Tibial artery (tissue), 4 donors: ENCODE data around the gene TSACC.

Experiments
- DNase-seq, 2 donors: peaks; one replicate each; pipeline ENCODE4 v3.0.0-alpha.2; 2019
- H3K27ac ChIP-seq, 2 donors: fragments of 200-600 bp; sonication (generic) in 1 of 2; 1 replicate in 1 of 2; 2 replicates in 1 of 2; pipeline ENCODE4 v1.5.1; 2018 to 2019; ENCODE audit warnings: mild to moderate bottlenecking in 1 of 2
- H3K27me3 ChIP-seq, 2 donors: fragments of 200-600 bp; sonication (generic) in 1 of 2; one replicate each; pipeline versions ENCODE4 v1.5.1 to v1.6.0; 2016 to 2019
- H3K36me3 ChIP-seq, 3 donors: fragments of 200-600 bp; sonication (generic) in 2 of 3; one replicate each; pipeline ENCODE4 v1.5.1; 2016 to 2019; ENCODE audit warnings: mild to moderate bottlenecking in 2 of 3
- H3K4me1 ChIP-seq, 4 donors: fragments of 200-600 bp; sonication (generic) in 2 of 4; 1 replicate in 3 of 4; 2 replicates in 1 of 4; pipeline ENCODE4 v1.5.1; 2016 to 2019
- H3K4me3 ChIP-seq, 2 donors: fragments of 200-600 bp; sonication (generic) in 1 of 2; 1 replicate in 1 of 2; 2 replicates in 1 of 2; pipeline ENCODE4 v1.5.1; 2018 to 2019; ENCODE audit warnings: mild to moderate bottlenecking in 2 of 2
- H3K9me3 ChIP-seq, 3 donors: fragments of 200-600 bp; sonication (generic) in 1 of 3; one replicate each; pipeline ENCODE4 v1.5.1; 2016 to 2019
- CTCF ChIP-seq, 2 experiments: fragments of 200-600 bp in 1 of 2; fragments of 450-650 bp in 1 of 2; IDR thresholded peaks; one replicate each; pipeline ENCODE4 v1.5.1; 2017 to 2019; ENCODE audit warnings: antibody characterized with exemption in 2 of 2, mild to moderate bottlenecking in 1 of 2, moderate library complexity in 1 of 2
- intact Hi-C: fragments of 100-400 bp; cut with DNase I; formaldehyde crosslinking; loops from one replicate; pipeline ENCODE4 v1.15.0; 2023; ENCODE audit warnings: low total_unique reads

TSACC gene

GRCh38 chr1:156388174-156389137, 50.1 kb downstream of the TSACC start:
- H3K27ac ChIP-seq = no peak overlapping the region
- peaks cover 0 to 9% (median 0%) of the 10 kb centered on the region in 4 donors for H3K4me1 ChIP-seq
- no peak for DNase-seq
- TF ChIP-seq CTCF (IDR thresholded peaks at IDR 0.05) = no peak
- no peaks in the 10 kb centered on the region for H3K9me3 ChIP-seq
- intact Hi-C loops = loop anchor here (5.0 kb wide), 2 partner anchors 219 to 269 kb away; no protein-coding TSS in a partner anchor
- H3K36me3 ChIP-seq = no peaks in the 10 kb centered on the region
- H3K4me3 ChIP-seq = no peak overlapping the region
- peaks cover 0 to 77% of the 10 kb centered on the region in 2 donors for H3K27me3 ChIP-seq

- no peaks in the 10 kb centered on the region for H3K9me3 ChIP-seq
- H3K4me1 ChIP-seq = peaks cover 0 to 9% (median 0%) of the 10 kb centered on the region in 4 donors
- H3K27me3 ChIP-seq = peaks cover 0 to 77% of the 10 kb centered on the region in 2 donors
- DNase-seq = no peak
- no peak overlapping the region for H3K27ac ChIP-seq
- intact Hi-C loops = loop anchor here (5.0 kb wide), 2 partner anchors 218 to 268 kb away; no protein-coding TSS in a partner anchor
- no peak overlapping the region for H3K4me3 ChIP-seq
- TF ChIP-seq CTCF (IDR thresholded peaks at IDR 0.05) = no peak
- no peaks in the 10 kb centered on the region for H3K36me3 ChIP-seq
Observed at GRCh38 chr1:156389311-156389710, 51.0 kb downstream of the TSACC start.

- DNase-seq = no peak
- Histone ChIP-seq H3K4me1 (peaks cover 0 to 9% (median 0%) of the 10 kb centered on the region in 4 donors), H3K36me3 (no peaks in the 10 kb centered on the region), H3K4me3 (no peak overlapping the region), H3K27ac (no peak overlapping the region), H3K9me3 (no peaks in the 10 kb centered on the region), H3K27me3 (peaks cover 0 to 74% of the 10 kb centered on the region in 2 donors)
- no peak for TF ChIP-seq CTCF (IDR thresholded peaks at IDR 0.05)
- intact Hi-C loops = no loop called here
Observed at GRCh38 chr1:156390469-156391365, 52.4 kb downstream of the TSACC start.

- TF ChIP-seq CTCF (IDR thresholded peaks at IDR 0.05) = no peak
- no peak for DNase-seq
- intact Hi-C loops = no loop called here
- H3K36me3 ChIP-seq = no peaks in the 10 kb centered on the region
- peaks cover 0 to 9% (median 0%) of the 10 kb centered on the region in 4 donors for H3K4me1 ChIP-seq
- peaks cover 0 to 68% of the 10 kb centered on the region in 2 donors for H3K27me3 ChIP-seq
- no peaks in the 10 kb centered on the region for H3K9me3 ChIP-seq
- H3K27ac ChIP-seq = no peak overlapping the region
- H3K4me3 ChIP-seq = no peak overlapping the region
Observed at GRCh38 chr1:156391366-156391677, 53.0 kb downstream of the TSACC start.

GRCh38 chr1:156391701-156392100, 53.4 kb downstream of the TSACC start:
- no peak overlapping the region for H3K4me3 ChIP-seq
- no peak for TF ChIP-seq CTCF (IDR thresholded peaks at IDR 0.05)
- peaks cover 0 to 64% of the 10 kb centered on the region in 2 donors for H3K27me3 ChIP-seq
- H3K9me3 ChIP-seq = no peaks in the 10 kb centered on the region
- no peak for DNase-seq
- no peak overlapping the region for H3K27ac ChIP-seq
- no peaks in the 10 kb centered on the region for H3K36me3 ChIP-seq
- peaks cover 0 to 9% (median 0%) of the 10 kb centered on the region in 4 donors for H3K4me1 ChIP-seq
- intact Hi-C loops = no loop called here
